ENCODE data around the gene OR51S1.
"Not testable (repeated sequence)": the region's sequence is repeated elsewhere in the genome, so short reads cannot be mapped to it uniquely, and the experiment has no call there.

Gene OR51S1, protein sequence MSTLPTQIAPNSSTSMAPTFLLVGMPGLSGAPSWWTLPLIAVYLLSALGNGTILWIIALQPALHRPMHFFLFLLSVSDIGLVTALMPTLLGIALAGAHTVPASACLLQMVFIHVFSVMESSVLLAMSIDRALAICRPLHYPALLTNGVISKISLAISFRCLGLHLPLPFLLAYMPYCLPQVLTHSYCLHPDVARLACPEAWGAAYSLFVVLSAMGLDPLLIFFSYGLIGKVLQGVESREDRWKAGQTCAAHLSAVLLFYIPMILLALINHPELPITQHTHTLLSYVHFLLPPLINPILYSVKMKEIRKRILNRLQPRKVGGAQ

DNA sequence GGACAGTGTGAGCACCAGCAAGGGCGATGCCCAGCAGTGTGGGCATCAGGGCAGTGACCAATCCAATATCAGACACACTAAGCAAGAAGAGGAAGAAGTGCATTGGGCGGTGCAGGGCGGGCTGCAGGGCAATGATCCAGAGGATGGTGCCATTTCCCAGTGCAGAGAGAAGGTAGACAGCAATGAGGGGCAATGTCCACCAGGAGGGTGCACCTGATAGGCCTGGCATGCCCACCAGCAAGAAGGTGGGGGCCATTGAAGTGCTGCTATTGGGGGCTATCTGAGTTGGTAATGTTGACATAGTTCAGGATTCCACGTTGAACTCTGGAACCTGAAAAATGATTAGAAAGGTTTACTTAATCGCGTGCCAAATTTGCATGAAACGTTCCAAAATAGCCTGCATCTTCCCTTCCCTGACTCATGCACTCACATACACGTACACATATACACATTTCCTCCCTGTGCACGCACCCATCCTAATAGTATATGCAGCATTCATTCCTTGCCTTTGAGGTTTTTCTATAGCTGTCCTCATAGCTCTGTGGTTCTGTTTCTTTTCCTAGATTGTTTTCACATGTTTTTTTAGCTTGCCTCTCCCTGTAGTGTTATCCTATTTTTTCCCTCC, at the start of gene OR51S1:
OR51S1 (minus strand) TSS at position 301 of the 625 bp plus-strand sequence; CDS start at position 301, 0 bp downstream.
- DNase-seq (ENCODE audit: low spot score) = no peak

DNA sequence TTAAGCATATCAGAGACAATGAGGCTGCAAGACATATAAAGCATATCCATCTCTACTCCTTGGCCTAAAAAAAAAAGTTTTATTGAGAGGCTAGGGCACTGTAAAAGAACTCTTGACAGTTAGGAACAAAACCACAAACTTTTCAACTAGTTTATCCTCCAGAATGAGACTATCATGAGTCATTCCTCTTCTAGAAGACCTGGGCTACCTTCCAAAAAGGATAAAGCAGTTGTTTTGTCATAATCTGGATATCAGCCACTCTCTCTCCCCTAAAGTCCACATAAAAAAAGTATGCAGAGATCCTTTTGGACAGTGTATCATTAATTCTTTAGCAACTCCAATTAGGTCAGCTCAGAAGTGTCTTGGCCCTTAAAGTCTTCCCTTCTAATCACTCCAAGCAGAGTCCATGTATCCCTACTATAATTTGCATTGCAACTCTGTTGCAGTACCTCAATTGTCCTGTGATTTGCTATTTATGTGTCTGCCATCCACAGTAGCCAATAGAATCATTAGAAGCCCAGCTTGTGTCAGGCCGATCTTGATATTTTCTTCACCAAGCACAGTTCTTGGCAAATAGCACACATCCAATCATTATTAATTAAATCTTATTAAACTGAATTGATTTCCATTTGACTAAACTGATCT, 43.1 kb upstream of the OR51S1 start:
- no peak for DNase-seq (ENCODE audit: low spot score)

DNA sequence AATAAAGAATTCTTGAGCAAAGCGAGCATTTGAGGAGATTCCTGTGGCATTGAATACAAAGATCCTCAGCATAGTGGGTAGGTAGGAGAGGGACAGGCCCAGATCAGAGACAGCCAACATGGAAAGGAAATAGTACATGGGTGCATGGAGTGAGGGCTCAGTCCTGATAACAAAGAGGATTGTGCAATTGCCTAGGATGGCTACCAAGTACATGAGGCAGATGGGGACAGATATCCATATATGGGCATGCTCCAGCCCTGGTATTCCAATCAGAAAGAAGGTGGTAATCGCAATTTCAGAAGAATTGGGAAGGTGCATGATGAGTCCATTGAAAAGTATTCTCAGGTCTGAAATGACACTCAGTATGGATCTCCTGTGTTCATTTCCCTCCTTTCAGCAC, 41.3 kb upstream of the OR51S1 start:
- no peak for DNase-seq (ENCODE audit: low spot score)

DNA sequence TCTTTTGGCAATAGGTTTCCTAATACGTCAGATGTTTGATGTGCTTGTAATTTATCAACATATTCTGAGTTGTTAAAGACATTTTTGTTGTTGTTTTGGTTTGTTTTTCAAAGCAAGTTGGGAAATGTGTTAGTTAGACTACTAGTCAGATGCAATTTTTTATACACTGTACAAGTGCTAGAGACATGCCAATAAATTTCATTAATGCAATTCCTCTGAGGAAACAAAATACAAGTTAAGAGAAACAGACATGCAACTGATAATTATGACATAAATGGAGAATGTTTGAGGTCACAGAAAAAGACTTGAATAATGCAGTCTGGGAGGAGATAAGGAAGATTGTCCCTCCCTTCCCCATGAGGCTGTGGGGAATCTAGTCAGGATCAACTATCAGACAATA, 38.6 kb upstream of the OR51S1 start:
- no peak for DNase-seq (ENCODE audit: low spot score)

DNA sequence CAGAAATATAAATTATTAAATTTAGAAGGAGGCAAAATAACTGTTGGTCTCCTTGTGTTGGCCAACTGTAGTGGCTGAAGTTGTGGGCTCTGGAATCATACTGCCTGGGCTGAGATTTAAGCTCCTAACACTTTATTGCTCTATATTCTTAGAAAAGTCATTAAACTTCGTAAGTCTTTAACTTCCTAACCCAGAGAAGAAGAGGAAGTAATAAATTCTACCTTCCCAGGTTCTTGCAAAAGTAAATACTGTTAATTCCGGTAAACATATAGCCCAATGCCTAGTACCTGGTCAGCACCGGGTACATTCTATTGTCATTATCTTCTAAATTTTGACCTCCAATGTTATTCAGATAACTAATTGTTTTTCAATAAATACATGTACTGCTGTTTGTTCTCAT, 37.2 kb upstream of the OR51S1 start:
- DNase-seq (ENCODE audit: low spot score) = no peak

DNA sequence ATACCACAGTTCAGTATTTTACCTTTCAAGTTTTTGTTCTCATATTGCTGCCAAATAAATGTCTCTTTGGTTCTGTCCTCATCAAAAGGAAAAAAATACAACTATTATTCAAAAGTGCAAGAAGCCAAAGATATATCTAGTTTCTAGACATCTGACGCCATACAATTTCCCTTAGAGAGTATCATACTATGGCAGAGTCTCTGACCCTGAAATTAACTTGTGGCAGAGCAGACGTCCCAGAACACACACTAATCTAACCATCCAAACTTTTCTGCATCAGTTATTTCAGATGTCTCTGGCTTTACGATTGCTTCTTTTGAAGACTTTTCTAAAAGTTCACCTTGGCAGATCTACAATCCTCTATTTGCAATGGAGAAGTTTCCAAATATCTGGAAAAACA, 35.4 kb upstream of the OR51S1 start:
- no peak for DNase-seq (ENCODE audit: low spot score)

DNA sequence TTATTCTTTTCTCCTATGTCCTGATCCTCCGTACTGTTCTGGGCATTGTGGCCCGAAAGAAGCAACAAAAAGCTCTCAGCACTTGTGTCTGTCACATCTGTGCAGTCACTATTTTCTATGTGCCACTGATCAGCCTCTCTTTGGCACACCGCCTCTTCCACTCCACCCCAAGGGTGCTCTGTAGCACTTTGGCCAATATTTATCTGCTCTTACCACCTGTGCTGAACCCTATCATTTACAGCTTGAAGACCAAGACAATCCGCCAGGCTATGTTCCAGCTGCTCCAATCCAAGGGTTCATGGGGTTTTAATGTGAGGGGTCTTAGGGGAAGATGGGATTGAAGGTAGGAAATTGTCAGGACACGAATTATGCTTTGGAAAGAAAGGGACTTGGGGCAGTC, 33.5 kb upstream of the OR51S1 start:
- no peak for DNase-seq (ENCODE audit: low spot score)

DNA sequence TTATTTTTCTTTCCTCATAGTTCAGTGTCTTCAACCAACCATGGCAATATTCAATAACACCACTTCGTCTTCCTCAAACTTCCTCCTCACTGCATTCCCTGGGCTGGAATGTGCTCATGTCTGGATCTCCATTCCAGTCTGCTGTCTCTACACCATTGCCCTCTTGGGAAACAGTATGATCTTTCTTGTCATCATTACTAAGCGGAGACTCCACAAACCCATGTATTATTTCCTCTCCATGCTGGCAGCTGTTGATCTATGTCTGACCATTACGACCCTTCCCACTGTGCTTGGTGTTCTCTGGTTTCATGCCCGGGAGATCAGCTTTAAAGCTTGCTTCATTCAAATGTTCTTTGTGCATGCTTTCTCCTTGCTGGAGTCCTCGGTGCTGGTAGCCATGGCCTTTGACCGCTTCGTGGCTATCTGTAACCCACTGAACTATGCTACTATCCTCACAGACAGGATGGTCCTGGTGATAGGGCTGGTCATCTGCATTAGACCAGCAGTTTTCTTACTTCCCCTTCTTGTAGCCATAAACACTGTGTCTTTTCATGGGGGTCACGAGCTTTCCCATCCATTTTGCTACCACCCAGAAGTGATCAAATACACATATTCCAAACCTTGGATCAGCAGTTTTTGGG, 33.0 kb upstream of the OR51S1 start, which contains the start of gene OR51T1:
OR51T1 (plus strand) TSS at position 41 of the 641 bp plus-strand sequence; CDS start at position 41, 0 bp downstream.
- DNase-seq (ENCODE audit: low spot score) = no peak

DNA sequence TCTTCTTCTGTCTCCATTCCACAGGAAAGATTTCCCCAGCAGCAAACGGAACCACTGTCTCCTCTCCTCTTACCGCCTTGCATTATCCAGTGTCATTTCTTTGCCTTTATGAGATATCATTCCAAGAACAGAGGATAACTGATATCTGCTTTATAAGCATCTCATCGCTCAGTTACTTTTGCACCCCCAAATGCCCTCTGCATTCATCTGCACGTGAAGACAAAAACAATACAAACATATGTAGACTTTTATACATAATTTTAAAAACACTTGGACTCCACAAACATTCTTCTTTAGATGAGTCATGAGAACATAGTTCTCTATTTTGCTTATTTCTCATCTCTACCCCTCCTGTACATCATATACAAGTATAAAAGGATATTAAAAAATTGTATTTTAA, 32.2 kb upstream of the OR51S1 start:
- DNase-seq (ENCODE audit: low spot score) = no peak

DNA sequence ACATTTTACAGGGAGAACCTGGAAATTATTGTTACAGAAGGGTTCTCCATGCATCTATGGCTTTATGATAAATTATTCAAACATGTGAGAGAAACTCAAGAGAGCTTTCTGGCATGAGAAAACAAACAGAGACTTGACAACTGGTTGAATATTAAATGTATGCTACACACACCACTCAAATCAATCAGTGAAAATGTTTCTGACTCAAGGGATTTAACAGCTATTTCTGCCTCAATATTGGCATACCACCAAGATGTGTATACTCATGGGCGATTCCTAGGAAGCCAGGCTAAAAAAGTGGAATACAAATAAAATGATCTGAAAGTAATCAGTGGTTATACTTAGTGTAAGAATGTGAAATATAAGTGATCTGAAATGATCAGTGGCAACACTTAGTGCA, 16.8 kb upstream of the OR51S1 start:
- DNase-seq (ENCODE audit: low spot score) = no peak

DNA sequence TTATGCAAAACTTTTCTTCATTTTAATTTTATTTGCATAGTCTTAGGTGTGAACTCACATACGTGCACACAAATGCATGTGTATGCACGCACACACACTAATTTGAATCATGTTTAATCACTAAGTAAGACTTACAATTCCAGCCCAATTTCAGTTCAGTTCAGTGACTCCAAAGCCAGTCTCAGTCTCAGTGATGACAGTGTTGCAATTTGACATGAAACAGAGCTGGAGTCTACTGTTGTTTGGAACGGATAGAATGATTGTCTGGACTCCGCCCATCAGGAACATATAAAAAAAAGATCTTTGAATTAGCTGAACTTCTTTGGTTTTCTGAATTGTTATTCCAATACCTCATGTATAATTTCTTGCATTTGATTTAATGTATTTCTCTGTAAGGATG, 14.9 kb upstream of the OR51S1 start:
- no peak for DNase-seq (ENCODE audit: low spot score)

DNA sequence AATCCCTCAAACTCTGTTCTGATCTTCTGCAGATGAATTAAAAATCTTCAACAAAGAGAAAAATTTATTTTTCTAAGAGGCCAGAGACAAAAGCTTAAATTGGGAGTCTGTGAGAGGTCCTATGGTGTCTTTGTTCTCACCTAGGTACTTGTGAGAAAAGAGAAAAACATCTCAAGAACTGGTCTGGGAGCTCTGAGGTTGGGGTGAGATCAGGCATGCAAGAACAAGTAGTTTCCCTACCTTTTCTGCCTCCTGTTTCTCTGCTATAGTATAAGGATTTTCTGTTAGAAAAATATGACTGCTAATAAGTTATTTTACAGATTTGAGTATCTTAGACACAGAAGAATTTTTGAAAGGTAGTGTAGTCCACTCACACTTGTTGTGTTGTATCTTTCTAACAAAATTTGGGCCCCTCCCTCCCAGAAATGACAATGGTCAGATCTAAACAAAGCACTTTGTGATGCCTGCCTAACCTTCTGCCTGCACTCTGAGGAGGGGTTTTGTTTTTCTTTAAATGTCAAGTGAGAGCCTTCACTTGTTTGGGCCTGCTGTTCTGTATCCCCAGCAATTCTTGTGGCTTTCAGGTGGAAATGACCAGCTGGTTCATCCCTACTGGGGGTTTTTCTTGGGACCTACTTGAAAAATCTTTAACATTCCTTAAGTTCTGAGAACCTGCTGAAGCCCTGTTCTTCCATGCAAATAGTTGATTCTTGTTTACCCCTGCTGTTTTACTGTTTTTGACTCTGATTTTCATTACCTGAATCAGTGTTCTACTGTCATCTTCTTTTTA, 13.6 kb upstream of the OR51S1 start:
- no peak for DNase-seq (ENCODE audit: low spot score)

DNA sequence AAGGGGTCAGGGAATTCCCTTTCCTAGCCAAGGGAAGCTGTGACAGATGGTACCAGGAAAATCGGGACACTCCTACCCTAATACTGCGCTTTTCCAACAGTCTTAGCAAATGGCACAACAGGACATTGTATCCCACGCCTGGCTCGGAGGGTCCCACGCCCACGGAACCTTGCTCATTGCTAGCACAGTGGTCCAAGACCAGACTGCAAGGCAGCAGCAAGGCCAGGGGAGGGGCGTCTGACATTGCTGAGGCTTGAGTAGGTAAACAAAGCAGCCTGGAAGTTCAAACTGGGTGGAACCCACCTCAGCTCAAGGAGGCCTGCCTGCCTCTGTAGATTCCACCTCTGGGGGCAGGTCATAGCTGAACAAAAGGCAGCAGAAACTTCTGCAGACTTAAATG, 5.3 kb upstream of the OR51S1 start:
- not testable (repeated sequence) for DNase-seq (ENCODE audit: low spot score)

DNA sequence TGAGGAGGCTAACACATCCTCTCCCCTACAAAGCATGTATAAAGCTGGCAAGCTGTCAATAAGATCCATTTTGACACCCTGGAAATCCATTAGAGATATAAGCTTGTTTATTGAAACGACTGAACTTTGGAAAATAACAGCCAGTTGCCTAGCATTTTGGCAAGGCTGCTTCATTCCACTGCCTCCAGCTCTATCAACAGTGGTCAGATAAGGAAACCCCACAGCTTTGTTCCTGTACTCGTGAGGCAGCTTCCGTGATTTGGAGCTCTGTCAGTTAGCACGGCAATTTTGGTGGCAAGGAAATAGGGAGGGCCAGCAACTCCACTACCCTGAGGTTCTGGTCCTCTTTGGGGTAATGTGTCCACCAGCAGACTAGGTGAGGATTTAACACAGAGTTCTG, 2.0 kb upstream of the OR51S1 start:
- no peak for DNase-seq (ENCODE audit: low spot score)

DNA sequence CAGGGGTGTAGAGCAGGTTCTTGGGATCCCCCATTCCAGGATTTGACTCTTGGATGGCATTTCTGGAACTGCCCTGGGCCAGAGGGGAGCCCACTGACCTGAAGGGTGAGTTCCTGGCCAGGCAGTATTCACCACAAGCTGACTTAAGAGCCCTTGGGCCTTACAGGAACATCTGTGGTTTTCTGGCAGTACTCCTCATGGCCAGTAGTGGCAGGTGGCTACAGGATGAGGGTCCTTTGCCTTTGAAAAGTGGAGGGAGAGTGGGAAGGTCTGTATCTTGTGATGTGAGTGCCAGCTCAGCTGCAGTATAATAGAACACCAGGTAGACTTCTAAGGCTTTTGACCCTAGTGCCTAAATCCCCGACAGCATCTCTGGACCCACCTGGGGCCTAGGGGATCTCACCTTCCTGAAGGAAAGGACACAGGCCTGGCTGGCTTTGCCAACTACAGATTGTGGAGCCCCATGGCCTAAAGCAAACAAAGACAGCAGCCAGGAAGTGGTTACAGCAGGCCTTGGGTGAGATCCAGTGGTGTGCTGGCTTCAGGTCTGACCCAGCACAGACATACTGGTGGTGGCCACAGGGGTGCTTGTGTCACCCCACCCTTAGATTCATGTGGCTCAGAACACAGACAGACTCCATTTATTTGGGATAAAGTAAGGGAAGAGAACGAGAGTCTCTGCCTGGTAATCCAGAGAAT, 9.0 kb downstream of the OR51S1 start:
- no peak for DNase-seq (ENCODE audit: low spot score)

DNA sequence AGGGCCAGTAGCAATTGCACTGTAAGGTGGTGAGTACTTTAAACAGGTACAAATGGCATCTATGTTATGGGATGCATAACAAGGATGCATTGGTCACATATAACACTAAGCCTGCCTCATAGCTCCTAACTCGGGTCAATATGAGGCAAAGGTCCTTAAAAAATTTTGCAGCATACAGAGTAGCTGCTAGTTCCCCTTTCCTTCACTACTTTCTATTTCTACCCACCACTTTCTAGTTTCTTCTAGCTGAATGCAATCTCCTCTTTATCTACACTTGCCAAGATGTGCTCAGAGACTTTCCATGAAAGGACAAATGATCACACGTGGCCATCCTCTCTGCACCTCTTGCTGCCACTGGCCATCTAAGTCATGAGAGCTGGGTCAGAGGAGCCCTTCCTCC, 18.1 kb downstream of the OR51S1 start:
- DNase-seq (ENCODE audit: low spot score) = no peak

DNA sequence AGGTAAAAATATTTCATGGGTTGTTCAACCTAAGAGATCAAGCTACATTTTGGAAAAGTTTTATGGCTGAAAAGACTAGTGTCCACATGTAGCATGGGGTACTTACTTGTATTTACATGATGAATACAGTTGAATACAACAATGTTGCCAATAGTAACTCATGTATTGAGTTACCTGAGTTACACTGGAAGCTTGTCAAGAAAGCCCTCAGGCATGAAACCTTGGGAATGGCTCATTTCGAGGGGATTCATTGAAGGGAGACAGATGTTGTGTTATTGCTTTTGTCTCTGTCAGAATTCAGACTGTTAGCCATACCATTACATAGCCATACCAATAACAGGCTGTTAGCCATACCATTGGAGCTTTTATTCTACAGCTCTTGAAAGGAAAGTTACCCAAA, 18.7 kb downstream of the OR51S1 start:
- no peak for DNase-seq (ENCODE audit: low spot score)

DNA sequence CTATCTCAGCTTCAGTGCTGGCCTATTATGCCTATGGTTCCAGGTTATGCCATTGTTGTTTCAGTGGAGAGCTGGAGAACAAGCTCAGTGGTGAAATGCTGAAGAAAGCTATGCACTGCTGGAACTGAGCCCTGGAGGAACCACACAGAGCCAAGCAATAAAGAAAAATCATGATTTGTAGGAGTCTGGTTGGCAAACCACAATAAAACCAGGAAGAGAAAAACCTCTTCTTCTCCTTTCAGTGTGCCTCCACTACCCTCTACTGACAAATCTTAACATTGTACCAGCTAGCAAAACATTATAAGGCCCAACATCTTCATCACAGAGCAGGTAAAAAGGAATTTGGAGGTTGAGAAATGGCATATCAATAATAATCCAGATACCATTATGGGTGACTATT, 22.6 kb downstream of the OR51S1 start:
- DNase-seq (ENCODE audit: low spot score) = no peak

DNA sequence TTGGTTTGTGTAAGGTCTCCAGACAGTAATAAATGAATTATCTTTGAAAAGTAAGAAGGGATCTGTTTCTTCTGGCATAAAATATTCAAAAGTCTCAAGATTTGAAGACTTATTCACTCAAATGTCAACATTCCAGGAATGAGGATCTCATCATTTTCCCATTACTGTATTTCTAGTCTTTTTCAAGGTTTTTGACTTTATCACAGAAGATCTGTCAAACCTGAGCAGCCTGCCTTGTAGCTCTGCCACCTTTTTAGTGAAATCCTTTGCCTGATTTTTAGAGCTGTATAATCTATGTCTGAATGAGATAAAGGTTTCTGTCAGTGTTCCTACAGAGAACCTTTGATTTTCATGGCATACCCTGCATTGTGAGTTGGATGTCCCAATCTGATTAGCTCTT, 23.9 kb downstream of the OR51S1 start:
- no peak for DNase-seq (ENCODE audit: low spot score)

DNA sequence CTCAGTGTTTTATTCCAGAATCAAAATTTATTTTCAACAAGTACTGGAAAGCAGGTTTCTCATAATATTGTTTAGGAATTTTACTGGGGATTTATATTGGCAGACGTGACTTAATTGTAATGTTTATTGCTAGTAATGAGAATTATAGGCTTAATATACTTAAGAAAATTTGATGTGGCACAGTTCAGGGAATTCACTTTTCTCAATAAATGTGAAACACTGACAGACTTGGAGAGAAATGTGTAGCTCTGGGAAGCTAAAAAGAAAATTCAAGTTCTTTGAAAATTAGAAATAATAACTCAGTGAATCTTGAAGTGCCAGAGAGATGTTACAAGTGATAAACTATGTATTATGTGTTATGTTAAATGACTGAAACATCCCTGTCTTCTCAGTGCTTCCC, 28.0 kb downstream of the OR51S1 start, which contains the start of gene OR51F2:
OR51F2 (plus strand) TSS at position 301 of the 400 bp plus-strand sequence. CDS start 101 bp downstream, outside the sequence.
- DNase-seq (ENCODE audit: low spot score) = no peak

DNA sequence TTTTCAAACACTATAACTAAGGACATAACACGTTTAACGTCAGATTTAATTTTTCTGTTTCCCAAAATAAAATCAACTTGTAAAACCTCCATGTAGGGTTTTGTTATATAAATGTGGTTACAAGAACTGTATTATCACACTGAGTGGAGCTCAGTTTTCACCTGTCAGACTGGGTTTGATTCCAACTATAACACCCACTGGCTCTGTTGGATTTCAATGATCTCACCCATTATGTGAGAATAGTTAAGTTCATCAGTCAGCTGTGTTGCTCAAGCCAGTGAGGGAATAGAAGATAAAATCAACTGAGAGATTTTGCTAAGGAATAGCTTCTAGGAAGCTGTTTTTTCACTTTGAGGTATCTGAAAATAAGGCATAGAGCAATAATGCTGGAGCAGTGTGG, 39.8 kb downstream of the OR51S1 start:
- no peak for DNase-seq (ENCODE audit: low spot score)
